Measurements from ENCODE around the gene FCN3. TPM values are rescaled to one million over a fixed set of nuclear protein-coding genes. Genes with fewer than 3 reads are reported as not detected.

The FCN3 gene
- total RNA-seq, 1 experiment from 2014 or later, result not detected

DNA sequence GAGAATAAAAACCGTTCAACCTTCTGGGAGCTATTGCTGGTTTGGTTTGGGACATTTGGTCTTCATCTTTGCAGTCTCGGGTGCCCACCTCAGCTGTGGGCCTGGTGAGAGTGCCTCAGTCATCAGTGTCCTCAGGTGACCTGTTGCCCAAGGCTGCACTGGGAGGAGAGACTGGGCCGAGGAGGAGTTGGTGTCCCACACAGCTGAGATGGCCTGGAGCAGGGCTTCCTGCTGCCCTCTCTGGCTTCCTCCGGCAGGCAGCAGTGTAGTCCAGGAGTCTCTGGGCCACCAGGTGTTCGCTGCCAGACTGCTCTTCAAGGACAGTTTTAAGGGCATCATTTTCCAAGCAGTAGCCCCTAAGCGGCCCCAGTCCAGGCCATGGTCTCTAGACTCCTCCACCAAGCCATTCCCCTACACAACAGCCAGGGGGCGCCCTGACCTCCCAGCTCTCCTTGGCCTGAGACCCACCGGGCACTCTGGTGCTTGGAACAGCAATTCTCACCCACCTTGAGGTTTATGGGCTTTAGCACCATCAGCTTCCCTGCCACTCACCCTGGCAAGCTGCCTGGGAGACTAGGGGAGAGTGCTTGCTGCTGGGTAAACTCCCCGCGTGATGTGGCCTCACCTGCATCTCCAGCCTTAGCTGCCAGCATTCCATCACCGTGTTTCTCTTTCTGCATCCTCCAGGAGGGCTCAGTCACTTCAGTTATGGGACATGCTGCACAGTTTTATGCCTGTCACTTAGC is 41.9 kb downstream of the FCN3 start:
- CTCF ChIA-PET, result interaction anchor here (0.5 to 3.2 kb wide), 28 partner anchors 8 to 596 kb away, joined by 3 to 36 read pairs (median 5); partner anchors contain the start of genes CD164L2, MAP3K6 and SYTL1
- peak overlapping the region; percentile 35 for H3K27ac Mint-ChIP-seq (ENCODE audit: low read depth, unreplicated experiment)

DNA sequence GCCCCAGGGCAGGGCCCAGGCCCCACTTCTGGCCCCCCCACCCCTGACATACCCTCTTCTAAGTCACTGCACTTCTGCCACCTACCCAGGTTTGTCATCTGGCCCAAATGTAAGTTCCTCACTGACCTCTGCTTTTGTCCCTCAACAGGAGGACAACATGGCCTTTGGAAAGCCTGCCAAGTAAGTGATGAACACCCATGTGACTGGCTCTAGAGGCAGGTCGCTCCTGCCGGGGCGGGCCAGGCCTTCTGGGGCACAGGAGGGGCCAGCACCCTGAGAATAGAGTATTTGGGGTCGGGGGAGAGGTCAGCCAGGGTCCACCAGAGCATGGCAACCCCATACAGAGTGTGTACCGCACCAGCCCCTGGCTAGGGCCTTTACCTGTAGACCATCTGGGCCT is 42.7 kb downstream of the FCN3 start:
- peaks cover 9% of the 10 kb centered on the region for H3K4me1 Mint-ChIP-seq (ENCODE audit: insufficient read depth, unreplicated experiment)
- H3K27me3 Mint-ChIP-seq (ENCODE audit: insufficient read depth, unreplicated experiment), result no peaks in the 10 kb centered on the region
- peaks cover 51% of the 10 kb centered on the region for H3K36me3 Mint-ChIP-seq (ENCODE audit: insufficient read depth, unreplicated experiment)
- H3K9me3 Mint-ChIP-seq (ENCODE audit: unreplicated experiment), result no peaks in the 10 kb centered on the region
- ChIA-PET CTCF (interaction anchor here (0.6 to 3.2 kb wide), 18 partner anchors 8 to 346 kb away, joined by 3 to 36 read pairs (median 6); partner anchors contain the start of genes CD164L2, MAP3K6 and SYTL1), POLR2A (interaction anchor here (0.6 to 2.1 kb wide), 6 partner anchors 8 to 63 kb away, joined by 3 to 24 read pairs (median 8); partner anchors contain the start of genes MAP3K6 and SYTL1)
- DNase-seq (ENCODE audit: unreplicated experiment), result no peak
- intact Hi-C loops (cut with micrococcal nuclease), result loop anchor here (1.0 kb wide), 1 partner anchor 56 kb away; no protein-coding TSS in a partner anchor
- peak overlapping the region; percentile 35 for H3K27ac Mint-ChIP-seq (ENCODE audit: low read depth, unreplicated experiment)
- TF ChIP-seq, protein P1, sequence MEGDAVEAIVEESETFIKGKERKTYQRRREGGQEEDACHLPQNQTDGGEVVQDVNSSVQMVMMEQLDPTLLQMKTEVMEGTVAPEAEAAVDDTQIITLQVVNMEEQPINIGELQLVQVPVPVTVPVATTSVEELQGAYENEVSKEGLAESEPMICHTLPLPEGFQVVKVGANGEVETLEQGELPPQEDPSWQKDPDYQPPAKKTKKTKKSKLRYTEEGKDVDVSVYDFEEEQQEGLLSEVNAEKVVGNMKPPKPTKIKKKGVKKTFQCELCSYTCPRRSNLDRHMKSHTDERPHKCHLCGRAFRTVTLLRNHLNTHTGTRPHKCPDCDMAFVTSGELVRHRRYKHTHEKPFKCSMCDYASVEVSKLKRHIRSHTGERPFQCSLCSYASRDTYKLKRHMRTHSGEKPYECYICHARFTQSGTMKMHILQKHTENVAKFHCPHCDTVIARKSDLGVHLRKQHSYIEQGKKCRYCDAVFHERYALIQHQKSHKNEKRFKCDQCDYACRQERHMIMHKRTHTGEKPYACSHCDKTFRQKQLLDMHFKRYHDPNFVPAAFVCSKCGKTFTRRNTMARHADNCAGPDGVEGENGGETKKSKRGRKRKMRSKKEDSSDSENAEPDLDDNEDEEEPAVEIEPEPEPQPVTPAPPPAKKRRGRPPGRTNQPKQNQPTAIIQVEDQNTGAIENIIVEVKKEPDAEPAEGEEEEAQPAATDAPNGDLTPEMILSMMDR (IDR thresholded peaks at IDR 0.05; ENCODE audit: unreplicated experiment), result no peak
- H3K4me3 Mint-ChIP-seq (ENCODE audit: unreplicated experiment), result no peak overlapping the region
- no TSS peak for BruUV-seq (replicated peaks)

More for the DNA sequence above, 41.9 kb downstream of the FCN3 start:
- no TSS peak for BruUV-seq (replicated peaks)
- TF ChIP-seq, protein P1 (IDR thresholded peaks at IDR 0.05; ENCODE audit: unreplicated experiment), result peak; percentile 75
- H3K36me3 Mint-ChIP-seq (ENCODE audit: insufficient read depth, unreplicated experiment), result peaks cover 49% of the 10 kb centered on the region
- peaks cover 9% of the 10 kb centered on the region for H3K4me1 Mint-ChIP-seq (ENCODE audit: insufficient read depth, unreplicated experiment)
- H3K9me3 Mint-ChIP-seq (ENCODE audit: unreplicated experiment), result no peaks in the 10 kb centered on the region
- POLR2A ChIA-PET, result interaction anchor here (0.6 to 2.1 kb wide), 7 partner anchors 9 to 63 kb away, joined by 3 to 24 read pairs (median 8); partner anchors contain the start of genes MAP3K6 and SYTL1
- DNase-seq (ENCODE audit: unreplicated experiment), result peak; percentile 56
- intact Hi-C loops (cut with micrococcal nuclease), result loop anchor here (1.0 kb wide), 1 partner anchor 56 kb away; no protein-coding TSS in a partner anchor
- H3K27me3 Mint-ChIP-seq (ENCODE audit: insufficient read depth, unreplicated experiment), result no peaks in the 10 kb centered on the region
- H3K4me3 Mint-ChIP-seq (ENCODE audit: unreplicated experiment), result no peak overlapping the region

DNA sequence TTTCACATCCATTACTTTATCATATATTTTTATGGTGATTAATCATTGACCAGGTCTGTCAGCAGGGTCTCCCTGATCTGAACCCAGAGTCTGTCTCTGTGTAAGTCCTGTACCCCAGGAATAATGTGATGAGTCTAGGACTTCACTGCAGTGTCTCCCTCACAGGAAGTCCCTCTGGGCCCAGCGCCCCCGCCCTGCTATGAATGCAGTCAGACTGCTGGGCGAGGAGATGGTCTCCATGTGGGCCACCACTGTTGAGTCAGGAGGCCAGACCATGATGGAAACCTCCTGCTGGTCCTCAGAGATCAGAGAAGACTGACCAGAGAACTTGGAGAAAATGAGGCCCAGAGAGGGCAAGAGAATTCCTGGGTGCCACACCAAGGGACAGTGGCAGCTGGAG is 43.2 kb downstream of the FCN3 start:
- ChIA-PET POLR2A (no interaction called here), CTCF (interaction anchor here (0.9 to 2.4 kb wide), 3 partner anchors 31 to 59 kb away, joined by 4 to 12 read pairs (median 7); no protein-coding TSS in a partner anchor)
- Mint-ChIP-seq H3K4me3 (ENCODE audit: unreplicated experiment) (no peak overlapping the region), H3K27ac (ENCODE audit: low read depth, unreplicated experiment) (no peak overlapping the region), H3K9me3 (ENCODE audit: unreplicated experiment) (no peaks in the 10 kb centered on the region), H3K27me3 (ENCODE audit: insufficient read depth, unreplicated experiment) (no peaks in the 10 kb centered on the region), H3K4me1 (ENCODE audit: insufficient read depth, unreplicated experiment) (peaks cover 9% of the 10 kb centered on the region), H3K36me3 (ENCODE audit: insufficient read depth, unreplicated experiment) (peaks cover 48% of the 10 kb centered on the region)
- intact Hi-C loops (cut with micrococcal nuclease), result no loop called here
- TF ChIP-seq, protein P1 (IDR thresholded peaks at IDR 0.05; ENCODE audit: unreplicated experiment), result no peak
- no peak for DNase-seq (ENCODE audit: unreplicated experiment)
- no TSS peak for BruUV-seq (replicated peaks)

DNA sequence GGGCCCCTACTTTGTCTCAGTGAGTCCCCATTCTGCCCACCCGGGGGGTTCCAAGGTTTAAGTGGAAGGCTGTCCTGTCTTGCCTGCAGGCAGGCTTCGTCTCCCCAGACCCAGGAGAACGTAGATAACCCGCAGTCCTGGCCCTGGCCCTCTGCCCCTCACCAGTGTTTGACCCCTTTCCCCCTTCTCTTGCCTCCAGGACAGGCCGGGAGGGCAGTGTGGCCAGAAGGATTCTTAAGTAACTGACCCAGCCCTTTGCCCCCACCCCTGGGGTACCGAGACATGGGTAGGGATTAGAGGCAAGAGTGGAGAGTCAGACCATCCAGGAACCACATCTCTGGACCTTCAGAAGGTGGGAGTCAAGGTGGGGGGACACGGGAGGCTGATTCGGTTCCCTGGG is 43.8 kb downstream of the FCN3 start:
- ChIA-PET CTCF (interaction anchor here (0.6 kb wide), 2 partner anchors 15 to 789 kb away, joined by 3 to 8 read pairs; no protein-coding TSS in a partner anchor), POLR2A (interaction anchor here (1.0 kb wide), 1 partner anchor 13 kb away, joined by 4 read pairs; no protein-coding TSS in a partner anchor)
- DNase-seq (ENCODE audit: unreplicated experiment), result no peak
- no TSS peak for BruUV-seq (replicated peaks)
- H3K4me1 Mint-ChIP-seq (ENCODE audit: insufficient read depth, unreplicated experiment), result peaks cover 9% of the 10 kb centered on the region
- TF ChIP-seq, protein P1 (IDR thresholded peaks at IDR 0.05; ENCODE audit: unreplicated experiment), result no peak
- no peaks in the 10 kb centered on the region for H3K27me3 Mint-ChIP-seq (ENCODE audit: insufficient read depth, unreplicated experiment)
- no peak overlapping the region for H3K4me3 Mint-ChIP-seq (ENCODE audit: unreplicated experiment)
- H3K27ac Mint-ChIP-seq (ENCODE audit: low read depth, unreplicated experiment), result no peak overlapping the region
- H3K9me3 Mint-ChIP-seq (ENCODE audit: unreplicated experiment), result no peaks in the 10 kb centered on the region
- intact Hi-C loops (cut with micrococcal nuclease), result no loop called here
- peaks cover 47% of the 10 kb centered on the region for H3K36me3 Mint-ChIP-seq (ENCODE audit: insufficient read depth, unreplicated experiment)
